Upper lobe of left lung (tissue), 6 donors: ENCODE data around the gene RAB37. TPM values are rescaled to one million over a fixed set of nuclear protein-coding genes. Genes with fewer than 3 reads are reported as not detected.
A peak's percentile ranks its signal among the peaks of the same experiment; 100 is the strongest.

Experiments used
- ATAC-seq, 2 donors: fragments of 200-7000 bp; cut with Tn5 transposase; one replicate each; pipeline ENCODE4 v1.9.1; 2022; ENCODE audit warnings: mild to moderate bottlenecking in 2 of 2, moderate library complexity in 2 of 2; ENCODE audit not compliant: low FRiP score in 2 of 2
- DNase-seq, 2 donors: peaks; one replicate each; pipeline ENCODE4 v3.0.0-alpha.2; 2019 to 2020
- H3K27ac ChIP-seq, 4 donors: fragments of 200-600 bp; sonication (generic); one replicate each; pipeline ENCODE4 v1.5.1; 2016 to 2019
- H3K27me3 ChIP-seq, 4 donors: fragments of 200-600 bp; sonication (generic); one replicate each; pipeline ENCODE4 v1.5.1; 2017 to 2019
- H3K36me3 ChIP-seq, 4 donors: fragments of 200-600 bp; sonication (generic); one replicate each; pipeline ENCODE4 v1.5.1; 2016 to 2019
- H3K4me1 ChIP-seq, 4 donors: fragments of 200-600 bp; sonication (generic); one replicate each; pipeline ENCODE4 v1.5.1; 2018 to 2019
- H3K4me3 ChIP-seq, 4 donors: fragments of 200-600 bp; sonication (generic); one replicate each; pipeline ENCODE4 v1.5.1; 2017 to 2019; ENCODE audit warnings: mild to moderate bottlenecking in 2 of 4, moderate library complexity in 1 of 4
- H3K9me3 ChIP-seq, 4 donors: fragments of 200-600 bp; sonication (generic); one replicate each; pipeline ENCODE4 v1.5.1; 2018 to 2019
- CTCF ChIP-seq, 6 experiments: fragments of 450-650 bp in 4 of 6; fragments of 200-600 bp in 2 of 6; sonication (generic) in 2 of 6; IDR thresholded peaks; one replicate each; pipeline ENCODE4 v1.5.1; 2016 to 2019; ENCODE audit warnings: antibody characterized with exemption in 6 of 6
- EP300 ChIP-seq, 4 donors: sonication (generic); formaldehyde crosslinking; IDR thresholded peaks; one replicate each; pipeline ENCODE4 v1.5.1; 2017; ENCODE audit warnings: antibody characterized with exemption in 4 of 4, control low read depth in 2 of 4
- POLR2A ChIP-seq, 4 donors: fragments of 450-650 bp; IDR thresholded peaks; one replicate each; pipeline ENCODE4 v1.5.1; 2016 to 2017; ENCODE audit warnings: antibody characterized with exemption in 4 of 4, mild to moderate bottlenecking in 2 of 4
- POLR2AphosphoS5 ChIP-seq, 2 donors: sonication (generic); formaldehyde crosslinking; IDR thresholded peaks; one replicate each; pipeline ENCODE4 v1.5.1; 2017; ENCODE audit warnings: antibody characterized with exemption in 2 of 2
- WGBS, 2 donors: methylation state at CpG; one replicate each; pipeline ENCODE4 v1.1.5; 2017 to 2018; 5-methylcytosine and 5-hydroxymethylcytosine counted together
- total RNA-seq, 6 donors: library from RNA; depleted of rRNA in 4 of 6; stranded (reverse); fragments of >200 nt in 4 of 6; gene quantifications; one replicate each; pipeline versions ENCODE4 v1.1.0 to v1.2.1, GENCODE V29; 2016 to 2021
- donor health status: DM: no; HTN: no; CAD: no; lungs with moderate emphysema.
- donor health status: DM: no; HTN: yes; CAD: no; lungs with severe emphysema.

RAB37 gene
- total RNA-seq, 6 donors from 2014 or later: 1.1 to 7.1 (median 3.7) TPM

GRCh38 chr17:74748529-74749278 lies 11.6 kb downstream of the RAB37 start, which contains the start of gene NHERF1:
Gene NHERF1 (plus strand): TSS chr17:74748628. CDS start chr17:74748847, 219 bp downstream.
- TF ChIP-seq EP300 (IDR thresholded peaks at IDR 0.05): no peak
- peak in 3 of 4 donors; percentile 81 to 98 (median 96) for TF ChIP-seq POLR2A (IDR thresholded peaks at IDR 0.05)
- peak in 3 of 6 experiments; percentile 27 to 59 (median 30) for TF ChIP-seq CTCF (IDR thresholded peaks at IDR 0.05)
- peak; percentile 90 to 97 for TF ChIP-seq POLR2AphosphoS5 (IDR thresholded peaks at IDR 0.05)
- ATAC-seq: peak; percentile 95 to 97
- H3K4me1 ChIP-seq: peaks cover 52 to 85% (median 68%) of the 10 kb centered on the region in 4 donors

GRCh38 chr17:74749279-74750038 lies 12.4 kb downstream of the RAB37 start:
- peak in 1 of 2 donors; percentile 15 for ATAC-seq

More at GRCh38 chr17:74748529-74749278, 11.6 kb downstream of the RAB37 start, which contains the start of gene NHERF1:
- peak; percentile 97 to 99 for DNase-seq
- Histone ChIP-seq H3K27ac (peak within 1 kb of the TSS; percentile 74 to 88 (median 84)), H3K36me3 (no peaks in the 10 kb centered on the region), H3K4me3 (peak within 1 kb of the TSS; percentile 72 to 91 (median 86)), H3K9me3 (no peaks in the 10 kb centered on the region), H3K27me3 (no peaks in the 10 kb centered on the region)
- 0% methylated on average over 5 to 27 of the region's 90 CpGs for WGBS, 2 donors

GRCh38 chr17:74750039-74750326 lies 12.9 kb downstream of the RAB37 start:
- ATAC-seq: no peak
- DNase-seq: no peak
- Histone ChIP-seq H3K4me3 (peak overlapping the region; percentile 72 to 91 (median 86)), H3K9me3 (no peaks in the 10 kb centered on the region), H3K36me3 (no peaks in the 10 kb centered on the region), H3K27me3 (no peaks in the 10 kb centered on the region), H3K4me1 (peaks cover 47 to 73% (median 59%) of the 10 kb centered on the region in 4 donors), H3K27ac (peak overlapping the region; percentile 74 to 88 (median 84))
- TF ChIP-seq POLR2A (IDR thresholded peaks at IDR 0.05) (no peak), POLR2AphosphoS5 (IDR thresholded peaks at IDR 0.05) (no peak), CTCF (IDR thresholded peaks at IDR 0.05) (no peak), EP300 (IDR thresholded peaks at IDR 0.05) (no peak)
- 39 to 60% methylated on average over 5 to 6 of the region's 6 CpGs for WGBS, 2 donors

More at GRCh38 chr17:74749279-74750038, 12.4 kb downstream of the RAB37 start:
- H3K27ac ChIP-seq: peak overlapping the region; percentile 74 to 88 (median 84)
- peaks cover 52 to 78% (median 64%) of the 10 kb centered on the region in 4 donors for H3K4me1 ChIP-seq
- H3K36me3 ChIP-seq: no peaks in the 10 kb centered on the region
- WGBS, 2 donors: 1 to 2% methylated on average over 16 to 46 of the region's 46 CpGs
- no peak for TF ChIP-seq CTCF (IDR thresholded peaks at IDR 0.05)
- no peak for TF ChIP-seq POLR2A (IDR thresholded peaks at IDR 0.05)
- no peak for TF ChIP-seq POLR2AphosphoS5 (IDR thresholded peaks at IDR 0.05)
- TF ChIP-seq EP300 (IDR thresholded peaks at IDR 0.05): no peak
- peak overlapping the region; percentile 72 to 91 (median 86) for H3K4me3 ChIP-seq
- no peaks in the 10 kb centered on the region for H3K27me3 ChIP-seq
- peak; percentile 45 to 90 for DNase-seq
- no peaks in the 10 kb centered on the region for H3K9me3 ChIP-seq

GRCh38 chr17:74750327-74751069 lies 13.4 kb downstream of the RAB37 start:
- no peaks in the 10 kb centered on the region for H3K27me3 ChIP-seq
- no peaks in the 10 kb centered on the region for H3K36me3 ChIP-seq
- peak in 1 of 2 donors; percentile 65 for DNase-seq
- no peak for ATAC-seq
- TF ChIP-seq POLR2A (IDR thresholded peaks at IDR 0.05): no peak
- TF ChIP-seq POLR2AphosphoS5 (IDR thresholded peaks at IDR 0.05): no peak
- no peak for TF ChIP-seq CTCF (IDR thresholded peaks at IDR 0.05)
- TF ChIP-seq EP300 (IDR thresholded peaks at IDR 0.05): no peak
- H3K27ac ChIP-seq: peak overlapping the region in 3 of 4 donors; percentile 82 to 88 (median 87)
- H3K4me1 ChIP-seq: peaks cover 42 to 73% (median 54%) of the 10 kb centered on the region in 4 donors
- no peaks in the 10 kb centered on the region for H3K9me3 ChIP-seq
- peak overlapping the region in 3 of 4 donors; percentile 72 to 91 (median 83) for H3K4me3 ChIP-seq
- 39 to 69% methylated on average over 10 to 13 of the region's 13 CpGs for WGBS, 2 donors
